Suppressor macrophage (primary cell): ENCODE data around the gene VPS33A.

ENCODE experiments used
- DNase-seq, 4 experiments: peaks; one replicate each; pipeline ENCODE4 v3.0.0-alpha.2; 2020 to 2022

Gene VPS33A

DNA sequence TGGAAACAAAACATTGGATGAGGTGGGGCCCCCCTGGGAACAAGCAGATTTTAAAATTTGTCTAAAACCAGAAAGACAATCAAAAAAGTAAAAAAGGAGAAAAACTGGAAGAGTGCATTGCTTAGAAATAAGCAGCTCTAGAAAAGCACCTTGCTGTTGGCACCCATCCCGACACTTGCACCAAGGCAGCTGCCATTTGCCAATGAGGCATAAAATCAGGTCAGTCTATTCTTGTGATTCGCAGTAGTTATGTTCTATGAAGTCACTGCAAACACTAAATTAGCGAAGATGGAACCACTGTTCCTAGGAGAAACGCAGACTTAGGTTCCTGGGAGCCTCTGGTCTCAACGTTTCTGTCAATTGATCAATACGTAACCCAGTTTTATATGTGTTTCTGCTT, 16.2 kb downstream of the VPS33A start:
- DNase-seq: no peak

DNA sequence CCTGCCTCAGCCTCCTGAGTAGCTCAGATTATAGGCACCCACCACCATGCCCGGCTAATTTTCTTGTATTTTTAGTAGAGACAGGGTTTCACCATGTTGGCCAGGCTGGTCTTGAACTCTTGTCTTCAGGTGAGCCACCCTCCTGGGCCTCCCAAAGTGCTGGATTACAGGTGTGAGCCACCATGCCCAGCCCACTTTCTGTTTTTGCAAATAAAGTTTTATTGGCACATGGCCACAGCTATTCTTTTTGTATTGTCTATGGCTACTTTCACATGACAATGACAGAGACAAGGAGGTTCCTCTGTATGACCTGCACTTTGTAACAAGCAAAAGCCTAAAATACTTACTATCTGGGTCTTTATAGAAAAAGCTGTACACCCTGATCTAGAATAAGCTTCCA, 20.7 kb downstream of the VPS33A start:
- DNase-seq: no peak

DNA sequence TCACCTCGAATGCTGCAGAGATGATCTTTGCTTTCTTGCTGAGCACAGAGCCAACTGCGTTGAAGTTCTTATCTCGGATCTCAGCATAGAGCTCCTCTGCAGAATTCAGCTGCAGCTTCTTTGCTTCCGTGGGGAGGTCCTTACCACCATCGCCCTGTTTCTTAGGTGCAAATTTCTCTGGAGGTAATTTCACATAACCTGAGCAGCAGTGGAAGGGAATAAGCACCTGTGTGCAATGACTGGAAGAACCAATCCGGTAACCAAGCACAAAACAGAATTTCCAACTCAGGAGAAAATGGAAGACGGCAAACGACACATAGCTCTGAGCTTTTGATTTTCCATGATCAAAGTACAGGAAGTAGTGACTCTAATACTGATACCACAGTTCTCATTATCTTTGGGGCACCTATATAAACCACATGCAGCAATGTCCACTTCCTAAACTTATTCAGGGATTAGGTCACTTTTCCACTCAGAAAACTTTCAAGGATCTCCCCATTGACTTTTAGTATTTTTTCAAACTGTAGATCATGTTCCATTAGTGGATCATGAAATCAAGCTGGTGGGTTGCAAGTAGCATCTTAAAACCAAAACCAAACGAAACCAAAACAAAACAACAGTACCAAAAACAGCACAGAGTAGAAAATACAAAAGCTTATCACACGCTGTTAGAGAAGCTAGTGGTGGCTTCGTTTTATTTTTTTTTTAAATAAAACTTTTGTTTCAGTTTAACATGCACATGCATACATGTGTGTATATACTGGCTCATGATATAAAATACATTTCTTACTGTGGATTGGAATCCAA, 21.5 kb downstream of the VPS33A start:
- DNase-seq: no peak

DNA sequence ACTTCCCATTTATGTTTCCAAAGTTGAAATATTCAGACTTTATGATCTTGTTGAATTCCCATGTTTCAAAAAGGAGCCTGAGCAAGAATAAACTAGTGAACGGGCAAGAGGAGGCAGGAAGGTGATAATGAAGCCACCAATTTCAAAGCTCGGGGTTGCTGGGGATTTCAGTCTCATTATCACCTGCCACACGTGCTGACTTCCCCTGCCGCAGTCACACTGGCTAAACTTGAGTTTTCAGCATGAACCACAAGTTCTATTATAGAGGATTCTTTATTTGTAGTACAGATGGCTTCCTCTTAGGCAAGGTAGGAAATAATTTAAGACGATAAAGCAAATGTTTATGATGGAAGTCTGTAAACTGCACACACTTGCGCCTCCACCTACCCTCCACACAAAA, 22.3 kb downstream of the VPS33A start:
- no peak for DNase-seq

DNA sequence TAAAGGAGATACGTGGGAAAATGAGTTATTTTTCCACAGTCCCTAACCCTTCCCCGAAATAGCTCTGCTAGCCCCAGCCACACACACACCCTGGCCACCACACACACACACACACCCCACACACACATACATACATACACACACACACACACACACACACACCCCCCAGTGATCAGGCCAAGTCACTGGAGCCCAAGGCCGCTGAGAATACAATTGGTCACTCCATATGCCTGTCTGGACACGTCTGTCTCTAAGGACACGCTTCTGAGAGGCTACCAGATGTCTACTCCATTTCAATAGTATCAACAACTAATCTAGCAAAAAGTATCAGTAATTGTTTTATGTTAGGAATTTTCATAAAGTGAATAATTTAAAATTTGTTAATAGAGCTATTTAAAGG, 27.4 kb downstream of the VPS33A start:
- DNase-seq: no peak

DNA sequence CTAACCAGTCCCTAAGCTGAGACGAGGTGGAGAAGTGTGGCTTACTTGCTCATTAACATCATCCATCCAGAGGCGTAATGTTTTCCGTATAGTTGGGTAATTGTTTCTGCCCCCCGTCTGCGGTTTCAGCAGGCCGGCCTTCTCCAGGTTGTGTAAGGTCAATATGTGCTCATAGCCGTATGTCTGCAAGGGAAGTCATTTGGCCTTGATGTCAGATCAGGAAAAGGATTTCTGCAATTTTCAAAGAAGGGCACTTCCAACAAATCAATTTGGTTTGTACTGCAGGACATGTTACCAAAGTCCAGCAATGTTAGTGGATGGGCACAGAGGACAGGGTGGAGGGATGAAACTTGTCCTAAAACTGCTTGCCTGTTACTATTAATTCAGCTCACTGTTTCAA, 30.6 kb downstream of the VPS33A start:
- peak in 3 of 4 experiments; percentile 15 to 31 (median 25) for DNase-seq

DNA sequence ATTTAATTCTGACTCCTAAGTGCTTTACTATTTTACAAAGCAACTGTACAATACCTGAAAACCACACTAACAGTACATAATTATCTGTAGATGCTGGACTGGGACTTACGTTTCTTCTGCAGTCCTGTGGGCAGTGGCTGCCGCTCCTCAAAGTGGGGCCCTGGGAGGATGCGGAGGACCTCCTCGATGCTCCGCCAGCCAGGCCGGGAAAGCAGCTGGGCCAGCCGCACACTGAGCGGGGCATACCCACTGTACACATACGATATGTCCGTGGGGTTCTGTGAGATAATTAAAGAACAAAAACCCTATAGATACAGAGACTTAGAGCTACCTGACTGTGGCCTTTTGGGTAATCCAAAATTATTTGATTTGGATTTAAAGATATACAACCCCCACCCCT, 33.6 kb downstream of the VPS33A start:
- no peak for DNase-seq

DNA sequence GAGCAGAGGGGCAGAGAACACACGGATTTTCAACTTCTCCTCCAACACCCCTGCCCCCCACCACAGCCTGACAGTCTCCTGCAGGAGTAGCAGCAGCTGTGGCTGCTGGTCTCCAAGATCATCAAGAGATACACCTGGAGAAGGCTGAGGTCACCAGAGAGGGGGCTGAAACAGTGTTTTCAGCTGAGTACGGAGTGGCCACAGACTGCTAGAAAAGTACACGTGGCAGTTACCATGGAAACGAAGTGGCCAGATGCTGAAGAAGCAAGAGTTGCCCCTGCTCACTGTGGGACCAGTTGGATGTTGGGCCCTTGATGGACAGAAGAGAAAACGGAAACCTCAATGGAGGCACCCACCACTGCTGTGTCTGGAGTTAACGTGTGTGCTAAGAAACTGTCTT, 35.5 kb downstream of the VPS33A start:
- DNase-seq: no peak

DNA sequence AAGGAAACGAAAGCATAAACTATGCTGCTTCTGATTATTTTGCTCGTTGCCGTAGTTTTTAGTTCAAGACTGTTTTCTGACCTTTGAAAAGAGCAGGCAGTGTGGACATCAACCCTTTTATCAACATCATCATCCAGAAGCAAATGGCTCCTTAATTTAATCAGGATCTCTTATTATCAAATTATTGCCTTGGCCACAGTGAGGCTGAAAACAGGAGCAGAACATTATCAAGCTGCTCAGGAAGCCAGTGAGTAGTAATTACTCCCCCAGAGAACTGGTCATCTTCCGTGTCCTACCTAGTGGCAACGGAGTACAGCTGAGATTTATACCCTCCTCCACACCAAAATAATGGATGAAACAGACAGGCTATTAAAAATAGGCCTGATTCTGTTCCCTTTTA, 38.2 kb downstream of the VPS33A start:
- DNase-seq: no peak

DNA sequence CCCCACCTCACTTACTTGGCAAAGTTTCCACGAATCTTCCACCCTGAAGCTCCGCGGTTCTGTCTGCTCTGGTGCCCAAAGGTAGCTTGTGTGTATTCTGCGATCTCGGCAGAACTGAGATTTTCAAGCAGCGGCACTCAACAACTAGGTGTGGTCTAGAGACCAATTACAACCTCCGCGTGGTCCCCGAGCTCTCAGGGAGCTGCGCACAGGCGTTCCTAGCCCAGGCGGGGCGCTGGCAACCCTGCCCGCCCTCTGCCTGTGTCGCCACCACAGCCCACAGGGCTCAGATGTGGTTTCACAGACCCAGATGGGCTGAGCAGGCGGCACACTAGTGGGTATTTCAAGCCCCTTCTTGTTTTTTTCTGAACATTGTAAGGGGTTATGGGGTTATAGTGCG, 39.0 kb downstream of the VPS33A start:
- no peak for DNase-seq

DNA sequence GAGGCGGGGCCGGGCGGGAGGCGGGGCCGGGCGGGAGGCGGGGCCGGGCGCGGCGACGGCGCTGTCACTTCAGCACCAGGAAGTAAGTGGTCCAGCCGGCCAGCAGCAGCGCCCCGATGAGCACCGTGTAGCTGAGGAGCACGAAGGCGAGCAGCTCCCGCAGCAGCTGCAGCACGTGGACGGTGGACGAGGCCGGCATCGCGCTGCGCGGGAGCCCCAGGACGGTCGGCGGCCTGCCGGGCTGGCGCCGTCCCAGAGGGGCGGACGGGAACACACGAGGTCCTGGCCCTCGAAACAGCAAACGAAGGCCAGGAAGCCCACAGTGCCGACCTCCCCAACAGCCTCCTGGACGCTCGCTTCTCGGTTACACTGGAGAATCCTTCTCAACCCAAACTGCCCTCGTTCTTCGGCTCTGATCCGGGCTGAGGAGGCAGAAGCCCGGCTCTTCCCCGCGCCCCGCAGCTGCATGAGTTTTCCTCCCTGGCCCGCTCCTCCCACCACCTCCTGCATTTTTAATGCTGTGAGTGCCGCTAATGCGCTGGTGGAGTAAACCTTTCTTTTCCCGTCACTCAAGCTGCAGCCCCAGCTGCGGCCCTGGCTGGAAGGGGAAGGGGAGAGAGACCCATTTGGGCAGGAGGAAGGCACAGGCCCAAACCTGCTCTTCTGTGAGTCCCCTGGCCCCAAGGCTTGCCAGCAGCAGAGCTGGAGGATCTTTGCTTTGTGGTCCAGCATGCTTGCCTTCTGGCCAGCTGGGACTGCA, 39.7 kb downstream of the VPS33A start:
- DNase-seq: no peak

DNA sequence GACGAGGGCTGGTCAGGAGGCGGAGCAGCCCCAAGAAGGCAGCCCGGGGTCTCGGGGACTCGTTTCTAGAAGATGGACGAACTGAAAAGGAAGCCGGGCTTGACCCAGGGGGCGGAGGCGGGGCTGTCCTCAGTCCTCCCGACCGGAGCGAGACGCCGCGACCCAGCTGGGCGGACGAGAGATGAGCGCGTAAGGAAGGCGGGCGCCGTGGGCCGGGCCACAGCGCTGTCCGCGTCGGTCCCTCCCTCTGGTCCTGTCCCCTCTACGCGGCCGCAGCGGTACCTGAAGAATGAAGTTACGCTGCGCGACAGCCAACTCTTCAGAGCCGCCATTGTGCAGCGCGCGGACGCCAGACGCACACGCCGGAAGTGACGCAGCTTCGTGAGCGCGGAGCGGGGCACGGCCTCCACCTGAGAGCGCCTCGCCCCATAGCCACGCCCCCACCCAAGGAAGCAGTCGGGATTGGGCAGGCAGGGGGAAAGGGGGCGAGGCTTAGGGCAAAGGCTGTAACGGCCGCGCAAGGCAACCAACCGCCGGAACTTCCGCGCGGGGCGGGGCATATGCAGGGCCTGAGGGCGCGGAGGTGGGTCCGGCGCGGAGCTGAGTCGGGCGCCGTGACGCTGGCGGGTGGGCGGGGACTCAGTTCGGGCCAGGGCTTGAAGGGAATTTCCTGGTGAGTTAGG, 40.5 kb downstream of the VPS33A start, which contains the start of gene DIABLO:
TSS of gene DIABLO (minus strand) at position 370 of the 683 bp plus-strand sequence. CDS start at position 332, 38 bp downstream.
- peak; percentile 100 for DNase-seq

DNA sequence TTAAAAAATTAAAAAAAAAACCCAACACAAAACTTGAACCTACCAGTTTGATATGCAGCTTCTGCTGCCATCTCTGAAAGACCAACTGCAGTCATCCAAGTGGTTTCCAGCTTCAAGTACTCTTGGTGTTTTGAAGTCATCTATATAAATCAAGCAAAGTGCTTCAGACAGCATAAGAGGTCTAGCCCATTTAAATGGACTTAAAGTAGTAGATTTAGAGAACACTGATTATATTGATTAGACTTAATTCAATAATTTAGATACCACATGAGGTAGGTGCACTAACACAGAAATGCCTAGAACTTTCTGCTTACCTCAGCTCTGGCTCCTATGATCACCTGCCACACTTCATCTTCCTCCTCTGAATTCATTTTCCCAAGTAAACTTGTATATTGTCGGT, 49.8 kb downstream of the VPS33A start:
- no peak for DNase-seq

DNA sequence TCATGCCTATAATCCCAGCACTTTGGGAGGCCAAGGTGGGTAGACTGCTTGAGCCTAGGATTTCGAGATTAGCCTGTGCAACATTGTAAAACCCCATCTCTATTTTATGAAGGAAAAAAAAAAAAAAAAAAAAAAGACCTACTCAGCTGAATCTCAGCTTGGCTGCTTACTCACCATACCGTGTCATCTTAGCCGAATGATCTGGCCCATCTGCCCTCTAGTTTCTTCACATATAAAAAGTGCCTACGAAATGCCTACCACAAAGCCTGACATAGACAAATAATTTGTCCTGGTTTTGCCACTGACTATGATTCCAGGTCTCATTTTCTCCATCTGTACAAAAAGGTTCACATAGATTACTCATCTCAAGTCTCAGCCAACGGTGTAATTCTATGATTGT, 50.5 kb downstream of the VPS33A start:
- DNase-seq: peak in 1 of 4 experiments; percentile 33

DNA sequence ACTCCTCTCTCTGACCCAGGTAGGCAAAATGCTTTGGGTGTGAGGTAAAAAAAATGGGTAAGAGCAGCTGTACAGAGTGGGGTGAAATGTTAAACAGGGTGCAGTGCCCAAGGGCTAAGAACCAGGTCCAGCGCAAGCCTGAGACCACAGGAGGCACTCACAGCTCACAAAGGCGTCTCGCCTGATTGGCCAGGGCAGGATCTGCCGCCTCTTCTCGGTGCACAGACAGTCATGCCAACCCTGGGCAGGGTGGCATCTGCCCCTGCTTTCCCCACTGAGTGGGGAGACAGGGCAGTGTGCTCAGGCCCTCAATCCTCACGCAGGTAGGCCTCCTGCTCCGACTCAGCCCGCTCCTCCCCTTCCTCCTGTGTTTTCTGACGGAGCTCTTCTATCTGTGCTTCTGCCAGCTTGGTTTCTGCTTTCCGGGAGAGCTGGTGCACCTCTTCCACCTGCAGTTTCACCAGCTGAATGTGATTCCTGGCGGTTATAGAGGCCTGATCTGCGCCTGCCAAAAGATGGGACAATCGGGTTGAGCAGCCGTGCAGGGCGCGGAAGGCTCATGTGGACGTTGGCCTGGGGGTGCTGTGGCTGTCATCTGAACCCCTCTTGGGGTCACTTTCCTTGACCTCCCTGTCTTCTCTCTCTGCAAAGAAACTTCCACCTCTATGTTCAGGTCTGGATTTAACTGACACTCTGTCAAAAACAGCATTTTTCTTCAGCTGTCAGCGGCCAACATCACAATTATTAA, 58.0 kb downstream of the VPS33A start:
- DNase-seq: no peak

DNA sequence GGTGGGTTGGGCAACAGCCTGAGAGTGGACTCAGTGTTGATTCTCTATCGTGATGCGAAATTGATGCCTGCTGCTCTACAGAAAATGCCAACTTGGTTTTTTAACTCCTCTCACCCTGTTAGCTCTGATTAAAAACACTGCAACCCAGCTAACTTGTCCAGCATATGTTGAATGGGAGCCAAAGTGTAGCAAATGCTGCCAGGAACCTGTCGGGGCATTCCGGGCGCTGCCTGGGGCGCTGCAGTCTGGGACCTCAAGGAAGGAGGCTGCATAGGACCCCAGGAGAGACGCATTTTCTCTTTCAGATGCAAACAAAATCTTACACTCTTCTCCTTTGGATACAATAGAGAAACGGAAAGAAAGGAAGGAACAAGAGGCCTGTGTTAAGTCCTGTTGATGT, 58.9 kb downstream of the VPS33A start:
- DNase-seq: no peak

DNA sequence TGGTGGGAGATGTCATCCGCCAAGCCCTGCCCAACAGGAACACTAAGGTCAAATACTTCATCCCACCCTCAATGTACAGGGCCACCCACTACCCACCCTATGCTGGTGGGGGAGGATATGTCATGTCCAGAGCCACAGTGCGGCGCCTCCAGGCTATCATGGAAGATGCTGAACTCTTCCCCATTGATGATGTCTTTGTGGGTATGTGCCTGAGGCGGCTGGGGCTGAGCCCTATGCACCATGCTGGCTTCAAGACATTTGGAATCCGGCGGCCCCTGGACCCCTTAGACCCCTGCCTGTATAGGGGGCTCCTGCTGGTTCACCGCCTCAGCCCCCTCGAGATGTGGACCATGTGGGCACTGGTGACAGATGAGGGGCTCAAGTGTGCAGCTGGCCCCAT, 59.3 kb downstream of the VPS33A start:
- no peak for DNase-seq

DNA sequence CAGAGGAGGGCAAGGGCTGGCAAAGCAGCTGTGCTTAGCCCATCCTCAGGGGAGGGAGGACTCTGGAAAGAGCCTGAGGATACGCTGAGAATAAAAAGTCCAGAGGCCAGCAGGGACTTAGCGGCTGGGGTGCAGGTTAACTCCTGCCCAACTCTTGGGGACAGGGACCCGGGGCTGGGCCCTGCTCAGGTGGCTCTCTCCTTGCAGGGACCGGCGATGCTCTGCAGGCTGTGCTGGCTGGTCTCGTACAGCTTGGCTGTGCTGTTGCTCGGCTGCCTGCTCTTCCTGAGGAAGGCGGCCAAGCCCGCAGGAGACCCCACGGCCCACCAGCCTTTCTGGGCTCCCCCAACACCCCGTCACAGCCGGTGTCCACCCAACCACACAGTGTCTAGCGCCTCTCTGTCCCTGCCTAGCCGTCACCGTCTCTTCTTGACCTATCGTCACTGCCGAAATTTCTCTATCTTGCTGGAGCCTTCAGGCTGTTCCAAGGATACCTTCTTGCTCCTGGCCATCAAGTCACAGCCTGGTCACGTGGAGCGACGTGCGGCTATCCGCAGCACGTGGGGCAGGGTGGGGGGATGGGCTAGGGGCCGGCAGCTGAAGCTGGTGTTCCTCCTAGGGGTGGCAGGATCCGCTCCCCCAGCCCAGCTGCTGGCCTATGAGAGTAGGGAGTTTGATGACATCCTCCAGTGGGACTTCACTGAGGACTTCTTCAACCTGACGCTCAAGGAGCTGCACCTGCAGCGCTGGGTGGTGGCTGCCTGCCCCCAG, 60.0 kb downstream of the VPS33A start:
- DNase-seq: no peak

DNA sequence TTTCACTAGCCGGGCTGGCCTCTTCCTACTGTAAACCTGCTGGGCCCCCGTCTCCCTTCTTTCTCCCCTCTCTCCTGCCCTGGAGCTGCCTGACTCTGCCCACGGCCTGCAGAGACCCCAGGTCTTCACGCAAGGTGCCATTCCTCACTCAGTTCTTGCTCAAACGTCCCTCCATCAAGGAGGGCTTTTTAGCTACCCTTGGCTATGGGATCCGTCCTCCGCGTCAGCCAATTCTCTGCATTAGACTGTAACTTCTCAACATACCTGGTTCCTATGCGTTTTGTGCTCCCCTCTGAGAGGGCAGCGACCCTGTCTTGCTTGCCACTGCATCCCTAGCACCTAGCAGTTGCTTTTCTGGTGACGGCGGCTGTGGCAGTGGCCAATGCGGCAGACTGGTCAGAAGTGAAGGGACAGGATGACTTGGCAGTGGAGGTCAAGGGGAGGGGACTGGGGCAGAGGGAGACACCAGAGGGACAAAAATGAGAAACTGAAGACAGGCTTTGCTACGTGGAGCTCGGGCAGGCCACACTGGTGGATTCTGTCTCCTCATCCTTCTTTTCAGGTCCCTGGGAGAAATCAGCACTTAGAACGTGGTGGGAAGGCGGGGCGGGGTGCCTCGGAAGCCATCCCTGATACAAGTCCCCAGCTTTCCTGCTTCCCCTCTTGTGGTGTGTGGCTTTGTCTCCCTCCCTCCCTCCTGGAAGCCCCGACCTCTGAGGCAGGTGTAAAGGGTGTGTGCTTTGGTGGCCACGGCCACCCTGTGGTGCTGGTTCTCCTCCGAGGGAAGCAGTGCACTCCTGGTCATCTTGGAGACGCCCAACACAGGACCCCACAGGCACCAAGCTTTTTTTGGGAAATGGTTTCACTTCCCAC, 61.0 kb downstream of the VPS33A start:
- peak in 1 of 4 experiments; percentile 10 for DNase-seq

DNA sequence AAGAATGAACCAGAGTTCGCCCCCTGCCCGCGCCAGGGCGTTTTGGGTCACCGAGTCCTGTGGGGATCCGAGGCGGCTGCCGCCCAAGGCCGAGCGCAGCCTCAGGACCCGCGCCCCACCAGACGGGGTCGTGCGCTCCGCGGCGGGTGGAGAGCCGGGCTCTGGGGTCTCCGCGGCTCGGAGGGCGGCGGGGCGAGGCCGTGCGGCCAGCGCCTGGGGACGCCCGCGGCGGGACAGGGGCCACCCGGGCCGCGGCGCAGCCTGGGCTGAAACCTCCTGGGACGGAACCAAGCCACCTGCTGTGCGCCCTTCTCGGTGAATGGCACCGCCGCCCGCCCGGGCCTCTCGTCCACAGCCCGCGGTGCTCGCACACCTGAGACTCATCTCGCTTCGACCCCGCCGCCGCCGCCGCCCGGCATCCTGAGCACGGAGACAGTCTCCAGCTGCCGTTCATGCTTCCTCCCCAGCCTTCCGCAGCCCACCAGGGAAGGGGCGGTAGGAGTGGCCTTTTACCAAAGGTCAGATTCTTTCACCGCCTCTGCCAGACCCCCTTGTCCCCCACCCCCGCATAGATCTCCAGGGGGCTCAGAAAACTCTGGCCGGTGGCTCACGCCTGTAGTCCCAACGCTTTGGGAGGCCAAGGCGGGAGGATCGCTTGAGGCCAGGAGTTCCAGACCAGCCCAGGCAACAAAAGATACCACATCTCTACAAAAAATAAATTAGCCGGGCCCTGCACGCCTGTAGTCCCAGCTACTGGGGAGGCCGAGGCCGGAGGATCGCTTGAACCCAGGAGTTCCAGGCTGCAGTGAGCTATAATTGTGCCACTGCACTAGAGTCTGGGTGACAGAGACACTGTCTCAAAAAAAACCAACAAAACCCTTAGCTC, 61.9 kb downstream of the VPS33A start:
- peak in 1 of 4 experiments; percentile 14 for DNase-seq
